Forelimb muscle (tissue), 1 donor: Measurements from ENCODE around the gene FUT6. TPM values are rescaled to one million over a fixed set of nuclear protein-coding genes. Genes with fewer than 3 reads are reported as not detected.
A peak's percentile ranks its signal among the peaks of the same experiment; 100 is the strongest.

Source experiments
- DNase-seq: peaks from one replicate; pipeline ENCODE4 v3.0.0-alpha.2; 2013; ENCODE audit warnings: low read depth
- polyA plus RNA-seq: library from polyadenylated mRNA; unstranded; fragments of 120-200 nt; gene quantifications from one replicate; pipeline ENCODE4 v1.2.1, GENCODE V29; 2013; ENCODE audit not compliant: insufficient read length

Gene FUT6
- polyA plus RNA-seq, 1 donor: not detected

DNA sequence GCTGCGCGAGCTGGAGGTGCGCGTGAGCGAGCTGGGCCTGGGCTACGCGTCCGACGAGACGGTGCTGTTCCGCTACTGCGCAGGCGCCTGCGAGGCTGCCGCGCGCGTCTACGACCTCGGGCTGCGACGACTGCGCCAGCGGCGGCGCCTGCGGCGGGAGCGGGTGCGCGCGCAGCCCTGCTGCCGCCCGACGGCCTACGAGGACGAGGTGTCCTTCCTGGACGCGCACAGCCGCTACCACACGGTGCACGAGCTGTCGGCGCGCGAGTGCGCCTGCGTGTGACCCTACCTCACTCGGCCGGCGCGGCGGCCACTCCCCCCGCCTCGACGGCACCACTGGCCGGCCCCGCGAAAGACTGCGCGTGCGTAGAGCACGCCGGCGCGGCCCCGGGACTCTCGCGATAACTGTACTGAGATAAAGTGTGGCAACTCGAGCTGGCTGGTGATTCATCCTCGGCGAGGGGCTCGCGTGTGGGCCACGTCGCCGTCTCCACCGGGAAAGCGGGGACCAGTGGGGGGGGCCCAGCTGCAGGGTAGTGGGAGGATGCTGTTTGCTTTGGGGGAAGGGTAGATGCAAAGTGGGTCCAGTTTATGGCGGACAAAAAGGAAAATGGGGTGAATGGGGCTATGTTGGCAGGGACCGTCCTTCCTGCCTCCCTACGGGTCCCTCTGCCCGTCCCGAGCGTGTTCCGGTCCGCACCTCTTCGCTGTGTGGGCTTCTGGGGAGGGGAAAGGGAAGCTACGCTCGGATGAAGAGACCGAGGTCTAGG, 11.4 kb downstream of the FUT6 start:
- peak; percentile 83 for DNase-seq

DNA sequence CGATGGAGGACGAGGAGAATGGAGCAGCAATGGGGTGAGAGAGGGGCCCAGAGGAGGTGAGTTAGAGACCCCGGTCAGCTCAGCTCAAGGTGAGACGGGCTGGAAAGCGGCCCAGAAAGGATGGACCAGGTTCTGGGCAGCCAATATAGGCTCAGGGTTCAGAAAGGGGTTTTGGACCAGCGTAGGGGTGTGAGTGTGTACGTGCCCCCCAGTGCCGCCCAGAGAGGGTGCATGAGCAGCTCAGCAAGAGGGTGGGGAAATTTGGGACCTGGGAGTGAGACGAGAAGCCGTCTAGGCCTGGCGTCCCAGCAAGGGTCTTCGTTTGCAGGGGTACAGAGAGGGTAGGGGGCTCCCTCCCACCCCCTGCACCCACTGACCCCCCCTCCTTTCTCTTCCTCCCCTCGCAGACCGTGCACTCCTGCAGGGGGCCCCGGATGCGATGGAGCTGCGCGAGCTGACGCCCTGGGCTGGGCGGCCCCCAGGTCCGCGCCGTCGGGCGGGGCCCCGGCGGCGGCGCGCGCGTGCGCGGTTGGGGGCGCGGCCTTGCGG, 12.1 kb downstream of the FUT6 start:
- no peak for DNase-seq

DNA sequence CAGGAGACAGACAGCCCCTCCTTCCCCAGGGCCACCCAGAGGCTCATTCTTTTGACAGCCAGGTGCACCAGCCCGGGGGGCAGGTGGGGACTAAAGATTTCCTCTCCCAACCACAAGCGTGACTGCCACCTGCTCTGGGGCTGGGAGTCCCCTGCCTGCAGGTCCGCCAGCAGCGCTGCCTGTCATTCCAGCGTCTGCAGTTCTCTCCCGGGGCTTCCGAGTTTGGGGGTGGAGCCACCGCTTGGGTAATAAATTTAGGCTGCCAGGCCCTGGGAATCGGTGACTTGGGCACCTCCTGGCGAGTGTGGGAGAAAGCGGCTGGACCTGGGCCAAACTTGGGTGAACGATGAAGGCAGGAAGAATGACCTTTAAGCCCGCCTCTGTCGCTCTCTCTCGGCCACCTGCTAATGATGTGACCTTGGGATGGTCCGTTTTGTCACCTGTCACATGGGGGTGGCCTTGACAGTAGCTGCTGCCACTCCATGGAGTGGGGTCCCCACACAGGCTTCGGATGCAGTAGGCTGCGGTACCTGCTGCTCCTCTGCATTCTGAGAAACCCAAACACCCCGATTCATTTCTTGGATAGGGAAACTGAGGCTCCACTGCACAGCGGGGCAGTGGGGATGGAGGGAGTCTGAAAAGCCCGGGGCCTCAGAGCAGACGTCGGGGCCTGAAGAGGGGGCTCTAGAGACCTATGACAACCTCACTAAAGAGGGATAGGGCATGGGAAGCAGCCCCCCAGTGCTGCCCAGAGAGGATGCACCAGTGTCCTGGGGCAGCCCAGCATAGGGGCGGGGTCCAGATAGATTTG, 12.8 kb downstream of the FUT6 start:
- DNase-seq: no peak

DNA sequence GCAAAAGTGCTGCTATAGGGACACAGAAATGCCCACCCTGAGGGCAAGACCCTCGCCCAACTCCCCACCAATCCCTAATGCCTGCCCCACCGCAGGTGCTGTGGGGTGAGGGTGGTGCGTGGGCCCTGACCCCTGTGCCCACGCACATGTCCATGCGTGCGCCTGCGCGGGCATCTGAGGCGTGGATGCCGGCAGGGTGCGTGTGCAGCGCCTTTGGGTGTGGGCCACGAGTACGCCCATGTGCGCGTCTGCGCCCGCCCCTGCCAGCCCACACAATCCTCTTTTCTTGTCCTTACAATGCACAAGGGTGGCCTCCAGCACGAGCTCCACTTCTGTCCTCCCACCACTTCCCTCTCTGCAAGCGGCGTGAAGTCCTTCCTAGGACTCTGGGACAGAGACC, 14.3 kb downstream of the FUT6 start:
- DNase-seq: no peak

DNA sequence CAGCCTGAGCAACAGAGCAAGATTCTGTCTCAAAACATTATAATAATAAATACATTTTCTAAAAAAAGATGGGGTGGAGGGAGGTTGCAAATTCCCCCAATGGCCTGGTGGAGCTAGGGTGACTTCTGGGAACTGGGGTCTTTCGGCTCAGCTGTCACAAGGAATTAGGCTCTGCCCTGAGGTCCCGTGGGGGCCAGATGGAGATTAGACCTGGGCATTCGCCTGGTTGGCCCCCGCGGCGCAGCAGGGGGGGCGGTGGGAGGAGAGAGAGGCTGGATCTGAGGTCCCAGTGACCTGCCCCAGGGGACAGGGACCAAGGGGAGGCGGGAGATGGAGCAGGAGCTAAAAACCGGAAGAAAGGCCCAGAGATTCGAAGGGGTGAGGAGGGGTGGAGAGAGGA, 14.8 kb downstream of the FUT6 start:
- no peak for DNase-seq

DNA sequence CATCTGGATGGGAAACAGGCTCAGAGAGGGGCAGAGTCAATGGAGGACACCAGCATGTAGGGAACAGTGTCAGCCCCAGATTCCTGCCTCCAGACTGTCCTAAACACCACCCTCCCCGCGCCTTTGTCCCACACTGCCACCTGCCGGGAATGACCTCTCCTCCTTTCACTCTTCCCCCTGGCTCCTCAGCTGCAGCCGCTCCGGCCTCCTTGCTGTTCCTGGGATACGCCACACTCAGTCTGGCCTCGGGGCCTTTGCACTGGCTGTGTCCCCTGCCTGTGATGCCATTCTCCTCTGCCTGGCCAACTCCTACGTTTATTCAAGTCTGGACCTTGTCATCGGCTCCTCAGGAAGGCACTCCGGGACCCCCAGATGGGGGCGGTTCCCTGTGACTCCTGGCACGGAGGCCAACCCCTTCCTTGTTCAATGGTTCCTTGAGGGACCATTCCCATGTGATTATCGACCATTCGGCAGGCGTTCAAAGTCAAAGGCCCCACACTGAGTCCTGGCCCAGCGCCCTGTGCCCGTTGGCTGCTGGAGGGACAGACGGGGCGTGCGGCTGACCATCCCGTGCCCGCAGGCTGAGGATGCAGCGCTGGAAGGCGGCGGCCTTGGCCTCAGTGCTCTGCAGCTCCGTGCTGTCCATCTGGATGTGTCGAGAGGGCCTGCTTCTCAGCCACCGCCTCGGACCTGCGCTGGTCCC, 15.8 kb downstream of the FUT6 start:
- DNase-seq: no peak

DNA sequence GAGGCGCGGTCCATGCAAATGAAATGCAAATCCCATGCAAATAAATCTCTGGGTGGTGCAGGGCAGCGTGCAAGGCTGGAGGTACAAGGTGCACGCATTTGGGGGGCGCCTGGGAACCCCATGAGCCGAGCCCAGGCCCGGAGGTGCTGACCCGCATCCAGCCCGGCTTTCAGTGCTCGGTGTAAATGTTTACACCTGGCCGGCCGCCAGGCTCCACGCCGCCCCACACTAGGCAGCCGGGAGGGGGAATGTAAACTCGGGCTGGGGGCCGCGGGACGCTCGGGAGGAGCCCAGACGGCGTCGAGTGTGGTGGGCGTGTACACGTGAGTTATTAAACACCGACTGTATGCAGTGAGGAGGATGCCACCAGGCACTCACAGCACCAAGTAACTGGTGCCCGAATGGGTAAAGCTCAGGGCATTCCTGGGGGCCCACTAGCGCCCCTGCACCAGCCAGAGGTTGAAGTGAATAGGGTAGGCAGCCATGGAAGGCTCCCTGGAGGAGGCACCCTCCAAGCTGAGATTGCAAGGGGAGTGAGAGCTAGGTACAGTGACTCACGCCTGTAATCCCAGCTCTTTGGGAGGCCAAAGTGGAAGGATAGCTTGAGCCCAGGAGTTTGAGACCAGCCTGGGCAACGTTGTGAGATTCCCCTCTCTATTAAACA, 17.2 kb downstream of the FUT6 start:
- DNase-seq: no peak

DNA sequence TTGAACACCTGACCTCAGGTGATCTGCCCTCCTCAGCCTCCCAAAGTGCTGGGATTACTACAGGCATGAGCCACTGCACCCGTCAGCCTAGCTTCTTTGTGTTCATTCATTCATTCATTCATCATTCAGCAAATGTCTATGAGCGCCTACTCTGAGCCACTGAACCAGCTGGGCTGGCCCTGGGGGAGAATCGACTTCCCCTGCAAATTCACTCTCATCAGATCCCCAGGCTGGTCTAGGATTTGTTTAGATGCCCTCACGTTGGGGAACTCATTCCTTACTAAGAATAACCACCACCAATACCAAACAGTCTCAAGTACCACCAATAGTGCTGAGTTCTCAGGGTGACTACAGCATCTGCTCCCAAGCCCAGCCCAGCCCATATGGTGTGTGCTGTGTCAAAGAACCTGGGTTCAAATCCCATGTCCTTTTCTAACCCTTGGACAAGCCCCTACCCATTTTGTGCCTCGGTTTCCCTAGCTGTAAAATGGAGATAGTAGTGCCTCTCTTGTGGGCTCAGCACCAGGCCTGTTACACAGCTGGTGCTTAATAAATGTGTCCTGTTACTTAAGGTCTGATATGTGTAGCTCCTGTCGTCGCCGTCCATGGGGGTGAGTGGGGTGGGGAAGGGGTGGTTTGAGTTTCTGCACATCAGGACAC, 17.9 kb downstream of the FUT6 start:
- DNase-seq: no peak

DNA sequence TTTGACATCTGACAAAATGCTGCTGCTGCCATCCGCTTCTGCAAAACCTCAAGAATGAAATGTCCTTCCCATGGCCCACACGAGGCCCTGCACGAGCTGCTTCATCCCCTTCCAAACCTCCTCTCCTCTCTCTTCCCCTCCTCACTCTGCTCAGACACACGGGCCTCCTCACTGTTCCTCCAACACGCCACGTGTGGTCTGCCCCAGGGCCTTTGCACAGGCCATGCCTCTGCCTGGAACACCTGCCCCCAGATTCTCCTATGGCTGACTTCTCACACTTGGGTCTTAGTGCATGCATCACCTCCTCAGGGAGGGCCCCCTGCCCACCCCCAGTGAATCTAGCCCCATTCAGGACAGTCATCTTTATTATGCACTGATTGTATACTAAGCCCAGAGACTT, 18.7 kb downstream of the FUT6 start:
- no peak for DNase-seq

DNA sequence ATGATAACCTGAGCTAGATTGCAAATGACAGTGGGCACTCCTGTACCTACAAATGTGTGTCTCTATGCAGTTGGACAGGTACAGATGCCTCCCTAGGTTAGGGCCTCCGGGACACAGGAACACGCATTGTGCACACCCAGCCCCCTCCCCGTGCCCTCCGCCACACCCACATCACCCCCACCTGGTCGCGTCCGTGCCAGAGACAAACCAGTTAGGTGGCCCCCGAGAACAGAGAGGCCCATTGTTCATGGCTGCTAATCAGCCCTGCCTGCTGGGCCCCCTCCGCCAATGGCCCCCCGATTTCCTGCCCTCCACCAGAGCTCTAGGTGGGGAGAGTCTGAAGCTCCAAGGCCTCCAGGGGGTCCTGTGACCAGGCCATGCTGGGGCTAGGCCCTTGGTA, 20.9 kb downstream of the FUT6 start:
- no peak for DNase-seq

DNA sequence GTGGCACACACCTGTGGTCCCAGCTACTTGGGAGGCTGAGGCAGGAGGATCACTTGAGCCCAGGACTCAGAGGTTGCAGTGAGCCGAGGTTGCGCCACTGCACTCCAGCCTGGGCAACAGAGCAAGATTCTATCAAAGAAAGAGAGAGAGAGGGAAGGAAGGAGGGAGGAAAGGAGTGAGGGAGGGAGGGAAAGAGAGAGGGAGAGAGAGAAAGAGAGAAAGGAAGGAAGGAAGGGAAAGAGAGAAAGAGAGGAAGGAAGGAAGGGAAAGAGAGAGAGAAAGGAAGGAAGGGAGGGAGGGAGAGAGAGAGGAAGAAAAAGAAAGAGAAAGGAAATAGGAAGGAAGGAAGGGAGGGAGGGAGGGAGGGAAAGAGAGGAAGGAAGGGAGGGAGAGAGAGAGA, 22.3 kb downstream of the FUT6 start:
- no peak for DNase-seq

DNA sequence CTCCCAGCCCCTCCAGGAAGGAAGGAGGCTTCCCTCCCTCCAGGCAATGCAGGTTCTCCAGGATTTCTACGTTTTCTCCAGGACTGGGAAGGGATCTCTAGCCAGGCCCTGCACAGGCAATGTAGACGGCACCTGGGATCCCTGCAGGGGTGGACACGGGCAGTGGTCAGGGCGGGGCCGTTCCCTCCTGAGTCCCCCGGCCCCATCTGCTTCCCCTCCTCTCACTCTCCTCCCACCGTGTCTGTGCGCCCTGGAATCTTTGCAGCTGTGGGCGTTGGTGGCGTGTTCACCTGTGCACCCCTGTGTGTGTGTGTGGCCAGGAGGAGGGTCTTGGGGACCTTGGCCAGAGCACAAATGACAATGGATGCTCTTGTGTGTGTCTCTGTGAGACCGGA, 24.7 kb downstream of the FUT6 start:
- no peak for DNase-seq

DNA sequence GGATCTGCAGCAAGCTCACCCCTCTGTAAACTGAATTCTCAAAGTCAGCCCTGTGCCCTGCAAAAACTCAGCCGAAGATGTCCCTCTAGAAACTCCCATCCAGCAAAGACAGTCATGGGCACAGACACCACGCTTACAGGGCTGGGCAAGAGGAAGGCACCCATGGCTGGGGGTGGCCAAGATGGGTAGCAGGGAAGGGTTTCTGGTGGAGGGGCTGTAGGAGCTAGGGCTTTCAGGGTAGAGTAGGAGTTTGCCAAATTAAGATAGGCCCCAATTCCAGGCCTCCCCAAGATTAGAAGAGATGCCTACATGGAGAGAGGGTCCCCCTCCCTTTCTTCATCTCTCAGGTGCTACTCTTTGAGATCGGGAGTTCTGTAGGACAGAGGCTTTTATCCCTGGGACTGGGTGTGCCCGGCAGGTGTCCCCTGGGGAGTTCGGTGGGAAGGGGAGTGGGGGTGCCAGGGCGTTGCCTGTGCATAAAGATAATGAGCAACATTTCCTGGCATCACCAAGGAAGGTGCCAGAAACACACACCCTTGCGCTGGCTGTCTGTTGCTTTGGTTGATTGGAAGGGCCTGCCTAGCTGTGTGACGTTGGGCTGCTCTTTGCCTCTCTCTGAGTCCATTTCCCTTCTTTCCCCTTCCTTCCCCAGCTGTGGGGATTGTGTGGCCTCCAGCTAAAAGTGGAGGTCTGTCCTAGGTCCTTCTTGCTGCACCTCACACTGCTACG, 25.2 kb downstream of the FUT6 start:
- no peak for DNase-seq

DNA sequence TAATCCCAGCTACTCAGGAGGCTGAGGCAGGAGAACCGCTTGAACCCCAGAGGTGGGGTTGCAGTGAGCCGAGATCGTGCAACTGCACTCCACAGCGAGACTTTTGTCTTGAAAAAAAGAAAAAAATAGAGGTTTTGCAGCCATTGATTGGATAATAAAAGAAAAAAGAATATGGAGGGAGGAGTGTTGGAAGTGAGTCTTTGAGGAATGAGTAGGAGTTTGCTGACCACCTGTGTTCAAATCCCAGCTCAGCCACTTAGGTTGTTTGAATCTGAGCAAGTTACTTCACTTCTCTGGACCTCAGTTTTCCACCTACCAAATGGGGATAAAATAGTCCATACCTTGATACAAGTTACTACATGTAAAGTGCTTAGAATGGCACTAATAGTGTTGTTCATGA, 28.4 kb downstream of the FUT6 start:
- no peak for DNase-seq

DNA sequence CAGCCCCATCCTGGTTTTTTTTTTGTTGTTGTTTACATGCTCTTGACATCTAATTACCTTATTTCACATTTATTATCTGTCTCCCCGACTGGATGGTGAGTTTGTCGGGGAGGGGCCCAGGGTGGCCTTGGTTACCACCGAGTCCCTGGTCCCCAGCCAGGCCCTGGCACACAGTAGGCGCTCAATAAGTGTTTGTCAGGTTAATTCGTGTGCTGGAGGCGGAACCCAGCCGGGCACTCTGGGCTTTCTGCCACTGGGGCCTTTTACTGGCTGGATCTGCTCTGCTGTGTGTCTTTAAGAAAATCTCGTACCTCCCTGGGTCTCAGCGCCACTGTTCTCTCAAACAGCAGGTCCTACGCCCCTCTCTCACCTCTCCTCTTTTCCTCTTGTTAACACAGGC, 30.0 kb downstream of the FUT6 start:
- DNase-seq: no peak

DNA sequence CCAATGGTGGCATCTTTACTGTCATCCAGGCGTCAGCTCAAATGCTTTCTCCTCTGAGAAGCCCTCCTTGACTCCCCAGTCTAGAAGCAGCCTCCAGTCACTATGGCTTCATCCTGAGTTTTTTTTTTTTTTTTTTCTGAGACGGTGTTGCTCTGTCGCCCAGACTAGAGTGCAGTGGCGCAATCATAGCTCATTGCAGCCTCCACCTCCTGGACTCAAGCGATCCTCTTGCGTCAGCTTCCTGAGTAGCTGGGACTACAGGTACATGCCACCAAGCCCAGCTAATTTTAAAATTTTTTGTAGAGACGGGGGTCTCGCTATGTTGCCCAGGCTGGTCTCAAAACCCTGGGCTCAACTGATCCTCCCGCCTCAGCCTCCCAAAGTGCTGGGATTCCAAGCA, 30.4 kb downstream of the FUT6 start:
- no peak for DNase-seq

DNA sequence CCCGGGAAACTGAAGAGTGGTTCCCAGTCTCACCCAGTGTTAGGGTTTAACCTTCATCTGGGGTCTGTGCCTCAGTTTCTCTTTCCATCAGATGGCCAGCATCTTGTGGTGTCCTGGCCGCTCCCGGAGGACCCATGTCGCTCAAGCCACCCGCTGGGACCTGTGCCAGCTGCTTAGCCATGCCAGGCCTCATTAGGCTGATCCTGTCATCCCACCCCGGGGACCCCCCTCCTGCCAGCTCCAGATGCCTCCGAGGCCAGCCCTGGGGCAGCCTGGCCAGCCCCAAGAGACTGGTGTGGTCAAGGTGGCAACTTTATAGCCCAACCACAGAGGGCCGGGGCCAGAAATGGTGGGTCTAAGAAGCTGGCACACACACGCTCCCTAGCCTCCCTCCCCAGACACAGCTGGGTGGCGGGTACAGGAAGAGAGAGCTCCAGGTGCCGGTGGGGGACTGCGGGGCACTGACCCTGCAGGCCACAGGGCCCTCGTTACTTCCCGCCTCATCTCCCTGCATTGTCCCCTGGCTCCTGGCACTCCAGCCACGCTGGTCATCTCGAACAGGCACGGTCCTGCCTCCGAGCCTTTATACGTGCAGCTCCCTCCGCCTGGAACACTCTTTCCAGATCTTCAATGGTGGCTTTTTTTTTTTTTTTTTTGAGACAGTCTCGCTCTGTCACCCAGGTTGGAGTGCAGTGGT, 31.2 kb downstream of the FUT6 start:
- DNase-seq: no peak

DNA sequence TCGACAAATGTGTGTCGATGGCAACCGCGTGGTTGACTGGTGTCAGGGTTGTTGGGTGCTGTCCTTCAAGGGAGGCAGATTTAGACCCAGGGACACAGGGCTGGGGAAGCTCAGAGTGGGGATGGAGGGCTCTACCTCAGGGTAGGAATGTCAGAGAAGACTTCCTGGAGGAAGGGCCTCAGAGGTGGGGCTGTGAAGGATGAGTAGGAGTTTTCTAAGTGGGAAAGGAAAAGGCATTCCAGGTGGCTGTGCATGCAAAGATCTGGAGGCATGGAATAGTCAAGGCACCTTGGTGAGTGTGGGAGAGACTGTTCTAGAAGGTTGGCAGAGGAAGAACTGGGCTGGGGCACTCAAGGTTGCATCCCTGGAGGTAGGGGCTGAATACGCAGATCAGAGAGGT, 32.6 kb downstream of the FUT6 start:
- DNase-seq: no peak

DNA sequence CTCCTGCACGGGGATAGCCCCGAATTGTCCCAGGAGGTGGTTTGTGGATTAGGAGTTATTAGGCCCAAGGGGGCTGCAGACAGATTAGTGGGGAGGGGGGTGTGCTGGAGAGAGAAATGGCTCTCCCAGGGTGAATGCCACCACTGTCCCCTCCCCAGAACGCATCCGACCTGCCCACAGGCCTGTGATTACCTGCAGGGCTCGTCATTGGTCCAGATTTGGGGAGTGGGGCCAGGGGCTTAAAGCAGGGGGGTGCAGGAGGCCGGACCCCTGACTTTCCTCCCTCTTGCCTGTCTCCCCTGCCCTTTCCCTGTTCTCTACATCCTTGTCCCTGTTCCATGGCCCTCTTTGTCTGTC, 33.4 kb downstream of the FUT6 start:
- no peak for DNase-seq

DNA sequence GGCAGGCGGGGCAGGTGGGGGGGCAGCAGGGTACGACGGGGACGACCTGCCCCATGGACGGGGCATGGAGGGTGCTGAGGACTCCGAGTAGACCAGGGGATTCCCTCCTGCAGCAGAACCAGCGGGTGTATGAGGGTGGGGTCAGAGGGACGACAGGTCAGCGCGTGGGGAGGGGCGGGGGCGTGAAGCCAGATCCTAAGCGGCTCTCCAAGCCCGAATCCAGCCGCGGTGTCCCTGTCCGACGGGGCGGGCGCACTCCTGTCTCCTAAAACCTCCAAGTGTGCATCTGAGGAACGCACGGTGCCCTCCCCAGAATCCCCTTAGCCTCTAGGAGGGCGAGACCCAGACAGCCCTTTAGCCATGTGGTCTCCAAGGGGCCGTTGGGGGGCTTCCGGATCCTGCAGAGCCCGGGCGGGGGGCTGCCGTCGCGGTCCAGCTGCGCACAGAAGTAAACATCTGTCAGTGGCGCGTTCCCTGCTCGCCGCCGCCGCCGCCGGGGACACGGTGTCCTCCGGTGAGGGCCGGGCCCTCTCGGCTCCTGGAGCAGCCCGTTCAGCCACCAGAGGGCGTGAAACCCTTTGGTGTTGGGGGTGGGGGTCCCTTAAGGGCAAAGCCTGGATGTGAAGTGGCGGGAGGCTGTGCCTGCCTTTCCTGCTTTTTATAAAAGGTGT, 33.9 kb downstream of the FUT6 start:
- no peak for DNase-seq
